NCI-H748 (cell line): ENCODE measurements around the gene HCFC1.
A peak's percentile ranks its signal among the peaks of the same experiment; 100 is the strongest.

ENCODE experiments used
- DNase-seq: peaks from one replicate; lab custom pipeline; 2025; ENCODE audit not compliant: unreplicated experiment; lab: John Stamatoyannopoulos, UW

Gene HCFC1

GRCh38 chrX:153926552-153926857 lies 45.1 kb downstream of the HCFC1 start:
- DNase-seq = no peak

GRCh38 chrX:153925739-153926551 lies 45.7 kb downstream of the HCFC1 start, which contains the start of gene ARHGAP4:
ARHGAP4 (minus strand) TSS chrX:153926264; CDS start chrX:153926202, 62 bp downstream.
- no peak for DNase-seq

- no peak for DNase-seq
Observed at GRCh38 chrX:153925387-153925738, 46.3 kb downstream of the HCFC1 start.

- peak; percentile 40 for DNase-seq
Observed at GRCh38 chrX:153924149-153924861, 47.3 kb downstream of the HCFC1 start.

- DNase-seq = peak; percentile 57
Observed at GRCh38 chrX:153922932-153923857, 48.4 kb downstream of the HCFC1 start.

- DNase-seq = no peak
Observed at GRCh38 chrX:153921511-153922446, 49.8 kb downstream of the HCFC1 start.

- DNase-seq = no peak
Observed at GRCh38 chrX:153921070-153921469, 50.5 kb downstream of the HCFC1 start.

- DNase-seq = no peak
Observed at GRCh38 chrX:153920546-153920945, 51.1 kb downstream of the HCFC1 start.

GRCh38 chrX:153919281-153919680 lies 52.3 kb downstream of the HCFC1 start:
- DNase-seq = no peak

- DNase-seq = no peak
Observed at GRCh38 chrX:153917869-153918268, 53.7 kb downstream of the HCFC1 start.

- no peak for DNase-seq
Observed at GRCh38 chrX:153913701-153914100, 57.9 kb downstream of the HCFC1 start.

- DNase-seq = no peak
Observed at GRCh38 chrX:153913211-153913610, 58.4 kb downstream of the HCFC1 start.

- DNase-seq = no peak
Observed at GRCh38 chrX:153911798-153912197, 59.8 kb downstream of the HCFC1 start.

- DNase-seq = no peak
Observed at GRCh38 chrX:153910446-153910845, 61.2 kb downstream of the HCFC1 start.

- no peak for DNase-seq
Observed at GRCh38 chrX:153909980-153910360, 61.6 kb downstream of the HCFC1 start.

- DNase-seq = no peak
Observed at GRCh38 chrX:153909024-153909979, 62.3 kb downstream of the HCFC1 start.

GRCh38 chrX:153908219-153908860 lies 63.3 kb downstream of the HCFC1 start:
- no peak for DNase-seq

GRCh38 chrX:153907456-153907855 lies 64.2 kb downstream of the HCFC1 start:
- DNase-seq = no peak
